HEK293 (cell line): Measurements from ENCODE around the gene MKRN2.

Experiments
- CTCF ChIA-PET: fragments of 350-600 bp; formaldehyde crosslinking; extraction: SDS; loops from one replicate; lab custom pipeline; 2021; ENCODE audit warnings: antibody characterized with exemption; lab: Yijun Ruan, JAX
- POLR2A ChIA-PET: fragments of 300-600 bp; formaldehyde crosslinking; extraction: SDS; loops from one replicate; lab custom pipeline; 2020; ENCODE audit warnings: antibody characterized with exemption, inconsistent platforms; lab: Yijun Ruan, JAX
- H3K27ac ChIP-seq: fragments of 200-500 bp; sonication (Bioruptor generic); 2 replicates; pipeline ENCODE4 v1.5.1; 2014; ENCODE audit warnings: low read depth, low read length, control low read depth, inconsistent platforms; ENCODE audit errors: extremely low read depth
- H3K36me3 ChIP-seq, 2 experiments: fragments of 200-500 bp in 1 of 2; sonication (Bioruptor generic) in 1 of 2; 1 replicate in 1 of 2; 2 replicates in 1 of 2; pipeline ENCODE4 v1.5.1; 2014 to 2017; ENCODE audit warnings: inconsistent platforms in 2 of 2, low read length in 2 of 2; ENCODE audit not compliant: control insufficient read depth in 2 of 2, insufficient read depth in 1 of 2
- H3K4me1 ChIP-seq: fragments of 200-500 bp; sonication (Bioruptor generic); 2 replicates; pipeline ENCODE4 v1.5.1; 2014; ENCODE audit warnings: mild to moderate bottlenecking, low read length, inconsistent platforms; ENCODE audit not compliant: control insufficient read depth, insufficient read depth
- H3K4me3 ChIP-seq: 2 replicates; pipeline ENCODE4 v1.5.1; 2011; ENCODE audit warnings: low read depth, mild to moderate bottlenecking, control low read depth, low read length, moderate library complexity
- H3K9me3 ChIP-seq: fragments of 200-500 bp; sonication (Bioruptor generic); 2 replicates; pipeline ENCODE4 v1.5.1; 2014; ENCODE audit warnings: low read depth, low read length, inconsistent platforms; ENCODE audit not compliant: control insufficient read depth, insufficient read depth
- GLI4 ChIP-seq: fragments of 450-650 bp; formaldehyde crosslinking; IDR thresholded peaks from 2 replicates; pipeline ENCODE4 v1.5.1; 2016; ENCODE audit warnings: missing biosample characterization, missing genetic modification characterization
- OSR2 ChIP-seq: fragments of 450-650 bp; formaldehyde crosslinking; IDR thresholded peaks from 2 replicates; pipeline ENCODE4 v1.5.1; 2016; ENCODE audit warnings: missing biosample characterization, missing genetic modification characterization
- REST ChIP-seq: fragments of 450-650 bp; formaldehyde crosslinking; IDR thresholded peaks from 2 replicates; pipeline ENCODE4 v1.5.1; 2016; ENCODE audit warnings: missing biosample characterization, missing genetic modification characterization
- SALL2 ChIP-seq: fragments of 450-650 bp; formaldehyde crosslinking; IDR thresholded peaks from 2 replicates; pipeline ENCODE4 v1.5.0; 2017; ENCODE audit warnings: missing biosample characterization, mild to moderate bottlenecking, missing genetic modification characterization, borderline replicate concordance
- ZNF146 ChIP-seq: fragments of 450-650 bp; formaldehyde crosslinking; IDR thresholded peaks from 2 replicates; pipeline ENCODE4 v1.5.1; 2016; ENCODE audit warnings: missing biosample characterization, missing genetic modification characterization
- ZNF18 ChIP-seq: fragments of 450-650 bp; formaldehyde crosslinking; IDR thresholded peaks from 2 replicates; pipeline ENCODE4 v1.5.1; 2016; ENCODE audit warnings: missing biosample characterization, missing genetic modification characterization
- ZNF398 ChIP-seq: fragments of 450-650 bp; formaldehyde crosslinking; IDR thresholded peaks from 2 replicates; pipeline ENCODE4 v1.5.1; 2017; ENCODE audit warnings: missing biosample characterization, missing genetic modification characterization
- ZNF513 ChIP-seq: fragments of 450-650 bp; IDR thresholded peaks from 2 replicates; pipeline ENCODE4 v1.5.1; 2018; ENCODE audit warnings: missing biosample characterization, missing genetic modification characterization
- ZNF560 ChIP-seq: fragments of 450-650 bp; formaldehyde crosslinking; IDR thresholded peaks from 2 replicates; pipeline ENCODE4 v1.5.1; 2017; ENCODE audit warnings: missing biosample characterization, missing genetic modification characterization, borderline replicate concordance
- ZNF654 ChIP-seq: fragments of 450-650 bp; formaldehyde crosslinking; IDR thresholded peaks from 2 replicates; pipeline ENCODE4 v1.5.1; 2016; ENCODE audit warnings: low read depth, missing biosample characterization, missing genetic modification characterization
- ZNF76 ChIP-seq: fragments of 450-650 bp; formaldehyde crosslinking; IDR thresholded peaks from 2 replicates; pipeline ENCODE4; 2016; ENCODE audit warnings: low read depth, missing biosample characterization, missing genetic modification characterization, borderline replicate concordance
- ZNF792 ChIP-seq: fragments of 450-650 bp; formaldehyde crosslinking; IDR thresholded peaks from 2 replicates; pipeline ENCODE4 v1.5.1; 2016; ENCODE audit warnings: missing biosample characterization, missing genetic modification characterization

MKRN2 gene

GRCh38 chr3:12608376-12608775 lies 51.5 kb downstream of the MKRN2 start:
- CTCF ChIA-PET = no interaction called here
- POLR2A ChIA-PET = interaction anchor here (0.7 kb wide), 1 partner anchor 150 kb away, joined by 4 read pairs; no protein-coding TSS in a partner anchor

More at GRCh38 chr3:12608376-12608775, 51.5 kb downstream of the MKRN2 start:
- Histone ChIP-seq H3K4me3 (no peak overlapping the region), H3K36me3 (peaks cover 48 to 70% of the 10 kb centered on the region in 2 experiments), H3K9me3 (no peaks in the 10 kb centered on the region), H3K4me1 (no peaks in the 10 kb centered on the region), H3K27ac (no peak overlapping the region)
- TF ChIP-seq ZNF792 (tag by site-specific recombination) (no peak), ZNF513 (no peak), ZNF76 (tag by site-specific recombination) (no peak), OSR2 (no peak), ZNF18 (tag by site-specific recombination) (no peak), ZNF560 (tag by site-specific recombination) (no peak), SALL2 (no peak), ZNF398 (no peak), ZNF146 (tag by site-specific recombination) (no peak), GLI4 (tag by site-specific recombination) (no peak), REST (no peak), ZNF654 (tag by site-specific recombination) (no peak)
